HCT116 (cell line): ENCODE results near the gene CBX8. TPM values are rescaled to one million over a fixed set of nuclear protein-coding genes. Genes with fewer than 3 reads are reported as not detected.
"Not testable (repeated sequence)": the region's sequence is repeated elsewhere in the genome, so short reads cannot be mapped to it uniquely, and the experiment has no call there.

Experiments
- ATAC-seq: fragments of 200-7000 bp; cut with Tn5 transposase; 2 replicates; pipeline ENCODE4 v1.9.1; 2020; ENCODE audit warnings: mild to moderate bottlenecking, moderate library complexity
- BruUV-seq: library from RNA; stranded (reverse); fragments of 400-500 nt; replicated peaks from 2 replicates; lab custom pipeline; 2021; lab: Mats Ljungman, UMichigan
- CTCF ChIA-PET: fragments of 300-600 bp; sonication (Branson Sonifier 250); formaldehyde crosslinking; loops from one replicate; lab custom pipeline; 2021; ENCODE audit warnings: antibody characterized with exemption; lab: Charles Lee
- POLR2A ChIA-PET: fragments of 300-600, 350-600 bp; sonication (Branson Sonifier 250); formaldehyde crosslinking; loops from one replicate; lab custom pipeline; 2021; ENCODE audit warnings: antibody characterized with exemption; lab: Charles Lee
- RAD21 ChIA-PET, 2 experiments: fragments of 300-600 bp; sonication (Branson Sonifier 250); formaldehyde crosslinking; loops; one replicate each; lab custom pipeline; 2023; ENCODE audit warnings: low total read pairs in 2 of 2; ENCODE audit not compliant: uncharacterized antibody in 2 of 2, unreplicated experiment in 2 of 2, low non-redundant PET in 1 of 2; lab: Charles Lee
- DNase-seq: peaks from one replicate; pipeline ENCODE4 v3.0.0-alpha.2; 2010; ENCODE audit warnings: low read depth, low spot score
- H2AFZ ChIP-seq: fragments of 200-600 bp; shearing (Covaris generic), sonication (generic); 2 replicates; pipeline ENCODE4 v1.6.1; 2017; ENCODE audit warnings: low read depth, mixed run types, mixed read lengths, antibody characterized with exemption, low read length; ENCODE audit not compliant: poor library complexity, severe bottlenecking
- H3K27ac ChIP-seq: 2 replicates; pipeline ENCODE4 v1.5.1; 2012; ENCODE audit warnings: low read depth, low read length
- H3K27me3 ChIP-seq: fragments of 200-600 bp; sonication (generic); 2 replicates; pipeline ENCODE4 v1.6.1; 2016; ENCODE audit warnings: mixed run types, low read length, mixed read lengths; ENCODE audit not compliant: insufficient read depth
- H3K36me3 ChIP-seq, 2 experiments: fragments of 200-500 bp in 1 of 2; fragments of 200-600 bp in 1 of 2; sonication (Bioruptor generic) in 1 of 2; sonication (generic) in 1 of 2; 2 replicates each; pipeline versions ENCODE4 v1.5.1 to v1.6.1; 2014 to 2016; ENCODE audit warnings: low read length in 2 of 2, inconsistent platforms in 1 of 2, mixed read lengths in 1 of 2, mixed run types in 1 of 2; ENCODE audit not compliant: insufficient read depth in 2 of 2, control insufficient read depth in 1 of 2
- H3K4me1 ChIP-seq, 2 experiments: fragments of 200-600 bp in 1 of 2; sonication (generic) in 1 of 2; 2 replicates each; pipeline versions ENCODE4 v1.5.1 to v1.6.1; 2012 to 2017; ENCODE audit warnings: low read length in 2 of 2, inconsistent platforms in 1 of 2, mild to moderate bottlenecking in 1 of 2, mixed read lengths in 1 of 2, mixed run types in 1 of 2, moderate library complexity in 1 of 2; ENCODE audit not compliant: insufficient read depth in 2 of 2, control insufficient read depth in 1 of 2
- H3K4me2 ChIP-seq: fragments of 200-600 bp; sonication (generic); 2 replicates; pipeline ENCODE4 v1.6.1; 2017; ENCODE audit warnings: mixed run types, low read length, mixed read lengths
- H3K4me3 ChIP-seq, 2 experiments: fragments of 200-600 bp in 1 of 2; sonication (generic) in 1 of 2; replicated peaks in 1 of 2; 2 replicates each; pipeline ENCODE4 v1.5.1; 2011 to 2016; ENCODE audit warnings: low read length in 2 of 2, control low read depth in 1 of 2, low read depth in 1 of 2, mild to moderate bottlenecking in 1 of 2, mixed read lengths in 1 of 2, mixed run types in 1 of 2
- H3K79me2 ChIP-seq: fragments of 200-600 bp; sonication (generic); 2 replicates; pipeline ENCODE4 v1.6.1; 2017; ENCODE audit warnings: mild to moderate bottlenecking, mixed run types, low read length, moderate library complexity, mixed read lengths; ENCODE audit not compliant: insufficient read depth
- H3K9ac ChIP-seq: fragments of 200-600 bp; sonication (generic); 2 replicates; pipeline ENCODE4 v1.6.1; 2016; ENCODE audit warnings: low read length, mixed read lengths
- H3K9me2 ChIP-seq: fragments of 200-600 bp; sonication (generic), shearing (Covaris generic); 2 replicates; pipeline ENCODE4 v1.6.1; 2017; ENCODE audit warnings: mixed run types, mild to moderate bottlenecking, moderate library complexity; ENCODE audit not compliant: insufficient read depth
- H3K9me3 ChIP-seq, 2 experiments: fragments of 200-500 bp in 1 of 2; fragments of 200-600 bp in 1 of 2; sonication (Bioruptor generic) in 1 of 2; sonication (generic) in 1 of 2; 2 replicates each; pipeline ENCODE4 v1.6.1; 2014 to 2017; ENCODE audit warnings: low read length in 2 of 2, mixed read lengths in 2 of 2, inconsistent platforms in 1 of 2, low read depth in 1 of 2, mild to moderate bottlenecking in 1 of 2, mixed run types in 1 of 2, moderate library complexity in 1 of 2; ENCODE audit not compliant: control insufficient read depth in 1 of 2, insufficient read depth in 1 of 2
- H4K20me1 ChIP-seq: fragments of 200-600 bp; sonication (generic), shearing (Covaris generic); 2 replicates; pipeline ENCODE4 v1.6.1; 2017; ENCODE audit warnings: mixed run types, mild to moderate bottlenecking, moderate library complexity; ENCODE audit not compliant: insufficient read depth
- EZH2phosphoT487 ChIP-seq: fragments of 200-600 bp; IDR thresholded peaks from 2 replicates; pipeline ENCODE4 v1.6.1; 2018; ENCODE audit warnings: antibody characterized with exemption, borderline replicate concordance
- JUND ChIP-seq: IDR thresholded peaks from 2 replicates; pipeline ENCODE4 v1.6.1; 2012
- POLR2AphosphoS5 ChIP-seq: IDR thresholded peaks from 2 replicates; pipeline ENCODE4 v1.6.1; 2011; ENCODE audit warnings: mild to moderate bottlenecking, low read depth, low read length, moderate library complexity
- RAD21 ChIP-seq: IDR thresholded peaks from 2 replicates; pipeline ENCODE4 v1.6.1; 2012; ENCODE audit warnings: low read depth, mild to moderate bottlenecking
- SRF ChIP-seq: IDR thresholded peaks from 2 replicates; pipeline ENCODE4 v1.6.1; 2012; ENCODE audit warnings: low read depth
- ZNF274 ChIP-seq: fragments of 200-500 bp; sonication (Bioruptor generic); IDR thresholded peaks from 2 replicates; pipeline ENCODE4 v1.6.1; 2014; ENCODE audit warnings: mild to moderate bottlenecking, low read depth, low read length, inconsistent platforms
- intact Hi-C: fragments of 100-400 bp; cut with micrococcal nuclease; formaldehyde crosslinking; loops from 2 replicates; pipeline ENCODE4 v1.10.0; 2022
- total RNA-seq: library from RNA; stranded (reverse); gene quantifications from one replicate; pipeline ENCODE4 v1.2.1, GENCODE V29; 2021; ENCODE audit not compliant: unreplicated experiment

Gene CBX8
- total RNA-seq, 1 experiment from 2014 or later = 29.0 TPM

DNA sequence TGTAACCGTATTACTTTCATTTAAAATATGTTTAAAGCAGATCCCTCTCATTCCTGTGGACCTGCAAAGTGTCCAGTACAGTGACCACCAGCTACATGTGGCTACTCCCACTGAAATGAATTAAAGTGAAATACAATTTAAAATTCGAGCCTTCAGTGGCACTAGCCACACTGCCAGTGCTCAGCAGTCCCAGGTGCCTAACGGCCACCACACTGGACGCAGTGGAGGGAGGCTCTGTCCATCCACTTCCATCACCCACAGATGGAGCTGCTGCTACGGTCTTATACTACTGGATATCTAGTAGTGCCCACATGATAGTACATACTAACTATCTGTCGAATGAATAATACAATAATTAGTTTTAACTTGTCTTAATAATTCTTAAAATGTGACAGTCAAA lies 21.2 kb downstream of the CBX8 start:
- peaks cover 16% of the 10 kb centered on the region for H3K79me2 ChIP-seq
- intact Hi-C loops = no loop called here
- H3K9ac ChIP-seq = no peak overlapping the region
- H3K4me1 ChIP-seq = peaks cover 12 to 19% of the 10 kb centered on the region in 2 experiments
- BruUV-seq = no TSS peak
- ATAC-seq (no peak), DNase-seq (no peak)
- H3K36me3 ChIP-seq = peaks cover 0 to 9% of the 10 kb centered on the region in 2 experiments; a peak in 2 of 4 replicates
- RAD21 ChIA-PET = no interaction called here
- no peak for TF ChIP-seq ZNF274
- H3K4me2 ChIP-seq = no peak overlapping the region
- POLR2A ChIA-PET = no interaction called here
- no peak overlapping the region for H3K27ac ChIP-seq
- no peak overlapping the region for H3K4me3 ChIP-seq
- CTCF ChIA-PET = interaction anchor here (0.7 to 1.6 kb wide), 8 partner anchors 14 to 233 kb away, joined by 3 to 5 read pairs (median 3); partner anchors contain the start of gene CBX4
- H3K27me3 ChIP-seq = peaks cover 34% of the 10 kb centered on the region
- no peaks in the 10 kb centered on the region for H4K20me1 ChIP-seq
- no peak overlapping the region for H2AFZ ChIP-seq
- no peaks in the 10 kb centered on the region for H3K9me2 ChIP-seq
- no peaks in the 10 kb centered on the region for H3K9me3 ChIP-seq

- intact Hi-C loops = no loop called here
- H3K9me3 ChIP-seq = no peaks in the 10 kb centered on the region
- H4K20me1 ChIP-seq = no peaks in the 10 kb centered on the region
- RAD21 ChIA-PET = interaction anchor here in 1 of 2 experiments (0.6 kb wide), 1 partner anchor 57 kb away, joined by 3 read pairs; no protein-coding TSS in a partner anchor
- DNase-seq = no peak
- peaks cover 11% of the 10 kb centered on the region for H3K79me2 ChIP-seq
- TF ChIP-seq POLR2AphosphoS5 = no peak
- no peak for TF ChIP-seq JUND
- no peak for TF ChIP-seq RAD21
- no peak for TF ChIP-seq EZH2phosphoT487
- TF ChIP-seq SRF = no peak
- no peak overlapping the region for H3K4me3 ChIP-seq
- POLR2A ChIA-PET = no interaction called here
- no TSS peak for BruUV-seq
- H2AFZ ChIP-seq = no peak overlapping the region
- no peak overlapping the region for H3K27ac ChIP-seq
- ATAC-seq = no peak
- peaks cover 12 to 23% of the 10 kb centered on the region in 2 experiments for H3K4me1 ChIP-seq
- no peaks in the 10 kb centered on the region for H3K9me2 ChIP-seq
- peaks cover 0 to under 1% of the 10 kb centered on the region in 2 experiments; a peak in 1 of 4 replicates for H3K36me3 ChIP-seq
- H3K4me2 ChIP-seq = no peak overlapping the region
- peaks cover 34% of the 10 kb centered on the region for H3K27me3 ChIP-seq
- CTCF ChIA-PET = interaction anchor here (1.1 to 1.6 kb wide), 5 partner anchors 15 to 65 kb away, joined by 3 to 4 read pairs (median 4); partner anchors contain the start of gene CBX4
- H3K9ac ChIP-seq = no peak overlapping the region
Measured at GRCh38 chr17:79774561-79774975, 22.3 kb downstream of the CBX8 start.

DNA sequence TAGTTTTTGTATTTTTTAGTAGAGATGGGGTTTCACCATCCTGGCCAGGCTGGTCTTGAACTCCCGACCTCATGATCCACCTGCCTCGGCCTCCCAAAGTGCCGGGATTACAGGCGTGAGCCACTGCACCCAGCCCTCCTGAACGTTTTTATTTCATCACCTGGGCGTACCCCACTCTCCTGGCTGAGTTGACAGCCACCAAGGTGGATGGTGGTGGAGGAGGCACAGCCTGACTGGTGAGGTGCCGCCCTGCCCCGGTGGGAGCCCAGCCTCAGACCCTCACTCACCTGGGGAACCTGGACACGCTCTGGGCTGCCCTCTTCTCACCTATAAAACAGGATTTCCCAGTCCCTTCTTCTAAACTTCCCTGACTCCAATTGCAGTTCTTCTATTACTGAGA lies 24.2 kb downstream of the CBX8 start:
- BruUV-seq, POLR2A ChIA-PET, DNase-seq, H3K79me2 ChIP-seq, H4K20me1 ChIP-seq, H3K4me3 ChIP-seq, RAD21 ChIA-PET, H3K9me3 ChIP-seq, H3K9ac ChIP-seq, H2AFZ ChIP-seq, H3K9me2 ChIP-seq, ATAC-seq, H3K36me3 ChIP-seq, intact Hi-C loops, H3K4me2 ChIP-seq, H3K27ac ChIP-seq, CTCF ChIA-PET: not testable (repeated sequence)
- Histone ChIP-seq H3K27me3 (peaks cover 34% of the 10 kb centered on the region), H3K4me1 (peaks cover 5 to 14% of the 10 kb centered on the region in 2 experiments)
